ENCODE measurements around the gene DCST2. TPM values are rescaled to one million over a fixed set of nuclear protein-coding genes. Genes with fewer than 3 reads are reported as not detected.

DCST2 gene
- total RNA-seq, 1 donor from 2014 or later: not detected

DNA sequence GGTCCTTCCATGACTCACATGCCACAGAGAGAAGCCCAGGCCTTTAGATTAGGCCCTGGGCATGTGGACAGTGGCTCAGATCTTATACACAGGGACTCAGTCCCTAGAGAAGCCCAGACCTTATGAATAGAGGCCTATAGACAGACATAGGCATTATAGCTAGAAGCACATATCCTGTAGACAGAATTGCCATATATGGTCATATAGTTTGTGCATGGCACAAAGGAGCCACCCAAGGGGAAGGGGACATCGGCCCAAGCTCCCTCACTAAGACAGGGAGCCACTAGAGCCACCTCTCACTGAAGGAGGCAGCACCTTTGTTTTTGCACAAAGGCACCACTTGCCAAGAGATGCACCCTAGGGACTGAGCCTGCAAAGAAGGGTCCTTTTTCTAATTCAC lies 42.8 kb upstream of the DCST2 start:
- Histone ChIP-seq H3K36me3 (ENCODE audit: control insufficient read depth, insufficient read depth, low read length) (no peaks in the 10 kb centered on the region), H3K4me3 (ENCODE audit: low read depth, low read length) (no peak overlapping the region), H3K27me3 (ENCODE audit: control insufficient read depth, insufficient read depth, low read length) (peaks cover 46% of the 10 kb centered on the region)
- TF ChIP-seq CTCF (IDR thresholded peaks at IDR 0.05; ENCODE audit: insufficient read depth, low read length, poor library complexity, severe bottlenecking): no peak
- DNase-seq (ENCODE audit: low read depth): no peak

- DNase-seq (ENCODE audit: low read depth): no peak
- no peak for TF ChIP-seq CTCF (IDR thresholded peaks at IDR 0.05; ENCODE audit: insufficient read depth, low read length, poor library complexity, severe bottlenecking)
- no peak overlapping the region for H3K4me3 ChIP-seq (ENCODE audit: low read depth, low read length)
- no peaks in the 10 kb centered on the region for H3K36me3 ChIP-seq (ENCODE audit: control insufficient read depth, insufficient read depth, low read length)
- H3K27me3 ChIP-seq (ENCODE audit: control insufficient read depth, insufficient read depth, low read length): peaks cover 38% of the 10 kb centered on the region
Measured at GRCh38 chr1:155075535-155075934, 42.0 kb upstream of the DCST2 start.

GRCh38 chr1:155073377-155074242 lies 40.0 kb upstream of the DCST2 start:
- DNase-seq (ENCODE audit: low read depth): no peak
- no peak overlapping the region for H3K4me3 ChIP-seq (ENCODE audit: low read depth, low read length)
- no peak for TF ChIP-seq CTCF (IDR thresholded peaks at IDR 0.05; ENCODE audit: insufficient read depth, low read length, poor library complexity, severe bottlenecking)
- peaks cover 21% of the 10 kb centered on the region for H3K27me3 ChIP-seq (ENCODE audit: control insufficient read depth, insufficient read depth, low read length)
- H3K36me3 ChIP-seq (ENCODE audit: control insufficient read depth, insufficient read depth, low read length): no peaks in the 10 kb centered on the region

- TF ChIP-seq CTCF (IDR thresholded peaks at IDR 0.05; ENCODE audit: insufficient read depth, low read length, poor library complexity, severe bottlenecking): no peak
- no peak for DNase-seq (ENCODE audit: low read depth)
- Histone ChIP-seq H3K36me3 (ENCODE audit: control insufficient read depth, insufficient read depth, low read length) (no peaks in the 10 kb centered on the region), H3K27me3 (ENCODE audit: control insufficient read depth, insufficient read depth, low read length) (peaks cover 15% of the 10 kb centered on the region), H3K4me3 (ENCODE audit: low read depth, low read length) (no peak overlapping the region)
Measured at GRCh38 chr1:155072531-155073289, 39.1 kb upstream of the DCST2 start.

GRCh38 chr1:155071701-155072100 lies 38.1 kb upstream of the DCST2 start:
- no peak for DNase-seq (ENCODE audit: low read depth)
- no peak for TF ChIP-seq CTCF (IDR thresholded peaks at IDR 0.05; ENCODE audit: insufficient read depth, low read length, poor library complexity, severe bottlenecking)
- H3K36me3 ChIP-seq (ENCODE audit: control insufficient read depth, insufficient read depth, low read length): no peaks in the 10 kb centered on the region
- H3K27me3 ChIP-seq (ENCODE audit: control insufficient read depth, insufficient read depth, low read length): peaks cover 13% of the 10 kb centered on the region
- H3K4me3 ChIP-seq (ENCODE audit: low read depth, low read length): no peak overlapping the region

All from kidney epithelial cell (primary cell).